ENCODE data around the gene GARIN5A. TPM values are rescaled to one million over a fixed set of nuclear protein-coding genes. Genes with fewer than 3 reads are reported as not detected.

The GARIN5A gene
- total and polyA plus RNA-seq, 7 donors, result 1.2 to 5.3 (median 2.7) TPM

DNA sequence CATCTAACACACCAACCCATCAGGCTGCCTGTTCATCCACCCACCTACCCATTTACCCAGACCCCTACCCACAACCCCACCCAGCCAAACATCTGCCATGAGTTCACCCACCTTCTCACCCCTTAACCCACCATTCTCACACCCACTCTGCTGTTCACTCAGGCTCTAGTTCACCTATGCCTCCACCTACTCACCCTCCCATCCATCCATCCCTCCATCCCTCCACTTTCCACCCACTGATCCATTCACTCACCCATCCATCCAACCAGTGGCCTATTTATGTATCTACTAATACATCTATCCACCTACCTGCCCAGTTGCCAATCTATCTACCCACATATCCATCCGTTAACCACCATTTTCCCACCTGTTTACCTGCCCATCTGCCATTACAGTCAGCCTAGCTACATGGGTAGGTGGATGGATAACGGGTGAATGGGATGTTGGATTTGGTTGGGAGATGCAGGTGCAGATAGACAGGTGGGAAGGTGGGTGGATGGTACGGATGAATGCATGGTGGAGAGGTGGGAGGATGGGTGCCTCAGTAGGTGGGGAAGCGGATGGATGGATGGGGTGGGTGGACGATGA is 38.7 kb downstream of the GARIN5A start:
- intact Hi-C loops (cut with DNase I), result no loop called here
- Histone ChIP-seq H3K36me3 (ENCODE audit: insufficient read depth in 1 of 2, low read depth in 1 of 2) (peaks cover 0 to 61% of the 10 kb centered on the region in 2 donors), H3K4me3 (no peak overlapping the region), H3K27ac (no peak overlapping the region), H3K27me3 (ENCODE audit: insufficient read depth in 3 of 3, low read length in 2 of 3) (peaks cover 0 to 1% (median 0%) of the 10 kb centered on the region in 3 donors), H3K4me1 (no peaks in the 10 kb centered on the region), H3K9me3 (no peaks in the 10 kb centered on the region)
- ATAC-seq (no peak), DNase-seq (no peak)
- TF ChIP-seq, protein P1, sequence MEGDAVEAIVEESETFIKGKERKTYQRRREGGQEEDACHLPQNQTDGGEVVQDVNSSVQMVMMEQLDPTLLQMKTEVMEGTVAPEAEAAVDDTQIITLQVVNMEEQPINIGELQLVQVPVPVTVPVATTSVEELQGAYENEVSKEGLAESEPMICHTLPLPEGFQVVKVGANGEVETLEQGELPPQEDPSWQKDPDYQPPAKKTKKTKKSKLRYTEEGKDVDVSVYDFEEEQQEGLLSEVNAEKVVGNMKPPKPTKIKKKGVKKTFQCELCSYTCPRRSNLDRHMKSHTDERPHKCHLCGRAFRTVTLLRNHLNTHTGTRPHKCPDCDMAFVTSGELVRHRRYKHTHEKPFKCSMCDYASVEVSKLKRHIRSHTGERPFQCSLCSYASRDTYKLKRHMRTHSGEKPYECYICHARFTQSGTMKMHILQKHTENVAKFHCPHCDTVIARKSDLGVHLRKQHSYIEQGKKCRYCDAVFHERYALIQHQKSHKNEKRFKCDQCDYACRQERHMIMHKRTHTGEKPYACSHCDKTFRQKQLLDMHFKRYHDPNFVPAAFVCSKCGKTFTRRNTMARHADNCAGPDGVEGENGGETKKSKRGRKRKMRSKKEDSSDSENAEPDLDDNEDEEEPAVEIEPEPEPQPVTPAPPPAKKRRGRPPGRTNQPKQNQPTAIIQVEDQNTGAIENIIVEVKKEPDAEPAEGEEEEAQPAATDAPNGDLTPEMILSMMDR (IDR thresholded peaks at IDR 0.05), result no peak
- WGBS, 3 donors, result 78 to 91% (median 86%) methylated on average over 5 of the region's 5 CpGs

DNA sequence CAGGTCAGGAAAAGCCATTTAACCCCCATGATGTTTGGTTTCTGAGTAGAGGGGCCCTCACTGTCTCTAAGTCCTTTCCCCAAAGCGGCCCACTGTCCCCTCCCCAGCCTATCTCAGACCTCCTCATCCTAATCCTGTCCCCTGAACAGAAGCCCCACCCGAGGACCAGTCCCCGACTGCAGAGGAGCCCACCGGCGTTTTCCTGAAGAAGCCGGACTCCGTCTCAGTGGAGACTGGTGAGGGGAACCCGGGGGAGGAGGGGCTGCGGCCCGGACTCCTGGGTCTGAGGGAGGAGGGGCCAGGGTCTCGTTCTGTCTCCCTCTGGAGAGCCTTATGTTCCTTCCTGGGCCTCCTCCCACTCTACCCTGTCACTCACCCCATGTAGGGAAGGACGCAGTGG is 41.0 kb downstream of the GARIN5A start:
- DNase-seq (no peak), ATAC-seq (no peak)
- no peaks in the 10 kb centered on the region for H3K9me3 ChIP-seq
- peak overlapping the region; percentile 51 for H3K4me3 ChIP-seq
- peak overlapping the region; percentile 50 for H3K27ac ChIP-seq
- peaks cover 0 to 11% (median 0%) of the 10 kb centered on the region in 3 donors for H3K27me3 ChIP-seq (ENCODE audit: insufficient read depth in 3 of 3, low read length in 2 of 3)
- intact Hi-C loops (cut with DNase I), result no loop called here
- peaks cover 12% of the 10 kb centered on the region for H3K4me1 ChIP-seq
- H3K36me3 ChIP-seq (ENCODE audit: insufficient read depth in 1 of 2, low read depth in 1 of 2), result peaks cover 0 to 37% of the 10 kb centered on the region in 2 donors
- TF ChIP-seq, protein P1 (IDR thresholded peaks at IDR 0.05), result no peak
- WGBS, 3 donors, result 66 to 78% (median 66%) methylated on average over 12 of the region's 12 CpGs

DNA sequence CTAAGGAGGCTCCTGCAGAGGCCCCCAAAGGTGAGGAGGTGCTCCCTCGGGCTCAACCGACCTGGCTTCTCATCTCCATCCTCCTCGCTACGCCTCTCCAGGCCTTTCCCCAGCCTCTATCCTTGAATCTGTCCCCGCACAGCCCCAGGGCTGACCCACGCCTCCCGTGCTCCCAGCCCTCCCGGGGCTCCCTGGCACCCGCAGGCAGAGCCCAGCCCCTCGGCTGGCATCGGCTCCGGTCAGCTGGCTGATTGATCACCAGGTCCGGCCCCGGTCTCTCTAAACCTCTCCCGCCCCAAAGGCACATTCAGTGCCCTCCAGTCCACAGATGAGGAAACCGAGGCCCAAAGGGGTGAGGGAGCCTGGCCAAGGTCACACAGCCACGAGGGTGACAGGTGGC is 41.4 kb downstream of the GARIN5A start:
- H3K36me3 ChIP-seq (ENCODE audit: insufficient read depth in 1 of 2, low read depth in 1 of 2), result peaks cover 0 to 35% of the 10 kb centered on the region in 2 donors
- no peak for ATAC-seq
- TF ChIP-seq, protein P1 (IDR thresholded peaks at IDR 0.05), result no peak
- H3K4me1 ChIP-seq, result peaks cover 13% of the 10 kb centered on the region
- H3K4me3 ChIP-seq, result peak overlapping the region; percentile 51
- peak overlapping the region; percentile 50 for H3K27ac ChIP-seq
- 38 to 69% (median 60%) methylated on average over 15 to 17 of the region's 17 CpGs for WGBS, 3 donors
- no peaks in the 10 kb centered on the region for H3K9me3 ChIP-seq
- DNase-seq, result no peak
- peaks cover 0 to 11% (median 0%) of the 10 kb centered on the region in 3 donors for H3K27me3 ChIP-seq (ENCODE audit: insufficient read depth in 3 of 3, low read length in 2 of 3)
- intact Hi-C loops (cut with DNase I), result no loop called here

DNA sequence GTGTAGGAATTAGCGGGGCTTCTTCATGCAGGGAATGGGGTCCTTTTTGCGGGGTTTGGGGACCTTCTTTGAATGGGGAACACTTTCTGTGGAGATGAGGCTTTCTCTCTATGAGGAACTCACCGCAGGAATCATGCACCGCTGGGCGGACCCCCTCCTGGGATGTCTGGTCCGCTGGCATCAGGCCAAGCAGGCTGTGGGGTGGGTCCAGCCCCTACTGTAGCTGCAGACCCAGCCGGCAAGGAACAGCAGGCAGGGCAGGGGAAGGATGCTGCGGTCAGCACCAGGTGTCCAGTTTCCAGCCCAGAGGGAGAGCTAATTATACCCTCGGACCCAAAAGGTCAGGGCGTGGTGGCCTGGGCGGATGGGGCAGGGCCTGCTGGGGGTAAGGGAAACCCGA is 42.1 kb downstream of the GARIN5A start:
- peak; percentile 48 to 76 (median 66) for ATAC-seq
- WGBS, 3 donors, result 14 to 21% (median 18%) methylated on average over 12 of the region's 12 CpGs
- DNase-seq, result peak in 1 of 2 donors; percentile 81
- Histone ChIP-seq H3K36me3 (ENCODE audit: insufficient read depth in 1 of 2, low read depth in 1 of 2) (peaks cover 0 to 29% of the 10 kb centered on the region in 2 donors), H3K9me3 (no peaks in the 10 kb centered on the region), H3K4me3 (peak overlapping the region; percentile 79), H3K4me1 (peaks cover 13% of the 10 kb centered on the region), H3K27ac (peak overlapping the region; percentile 87), H3K27me3 (ENCODE audit: insufficient read depth in 3 of 3, low read length in 2 of 3) (peaks cover 0 to 11% (median 0%) of the 10 kb centered on the region in 3 donors)
- intact Hi-C loops (cut with DNase I), result no loop called here
- TF ChIP-seq, protein P1 (IDR thresholded peaks at IDR 0.05), result no peak

Data from psoas muscle (tissue), 8 donors.